HG03097 (cell line): ENCODE results near the gene MLLT1.

Source experiments
- ATAC-seq: cut with Tn5 transposase; IDR thresholded peaks from one replicate; pipeline ENCODE4 v1.9.1; 2021; ENCODE audit not compliant: unreplicated experiment, low FRiP score

MLLT1 gene

DNA sequence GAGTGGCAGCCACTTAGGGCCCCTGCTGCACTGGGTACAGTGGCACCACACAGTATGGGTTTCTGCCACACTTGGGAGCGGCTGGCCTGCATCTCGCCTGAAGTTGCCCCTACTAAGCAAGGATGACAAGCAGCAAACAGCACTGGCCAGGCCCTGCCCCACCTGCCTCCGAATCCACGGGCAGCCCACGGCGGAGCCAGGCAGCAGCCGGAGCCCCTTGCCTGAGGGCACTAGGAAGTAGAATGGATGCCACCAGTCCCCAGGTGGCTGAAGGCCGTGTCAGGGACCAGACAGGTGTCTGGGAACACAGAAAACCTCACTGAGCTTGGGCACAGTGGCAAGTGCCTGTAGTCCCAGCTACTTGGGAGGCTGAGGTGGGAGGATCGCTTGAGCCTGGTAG lies 19.4 kb downstream of the MLLT1 start:
- ATAC-seq = no peak

DNA sequence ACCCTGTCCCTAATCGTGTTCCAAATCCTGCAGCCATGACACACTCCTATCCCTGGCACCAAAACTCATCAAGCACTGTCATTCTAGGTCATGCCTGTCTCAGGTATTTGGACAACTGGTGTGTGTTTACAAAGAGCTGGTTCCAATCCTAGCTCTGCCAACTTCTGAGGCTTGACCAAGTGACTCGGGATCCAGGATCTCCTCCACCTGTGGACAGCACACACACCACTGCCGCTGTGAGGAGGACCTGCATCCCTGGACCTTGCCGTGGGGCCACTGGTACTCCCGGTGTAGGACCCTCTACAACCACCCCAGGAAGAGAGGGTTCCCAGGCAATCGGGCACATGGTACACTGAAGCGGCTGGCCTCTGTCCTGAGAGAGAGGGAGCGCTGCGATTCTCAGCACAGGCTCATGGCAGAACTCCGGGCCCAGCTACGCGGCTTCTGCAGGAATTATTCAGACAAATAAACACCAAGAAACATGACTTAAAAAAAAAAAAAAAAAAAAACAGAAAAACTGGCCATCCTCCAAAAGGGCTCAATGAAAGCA lies 20.4 kb downstream of the MLLT1 start:
- ATAC-seq = no peak

DNA sequence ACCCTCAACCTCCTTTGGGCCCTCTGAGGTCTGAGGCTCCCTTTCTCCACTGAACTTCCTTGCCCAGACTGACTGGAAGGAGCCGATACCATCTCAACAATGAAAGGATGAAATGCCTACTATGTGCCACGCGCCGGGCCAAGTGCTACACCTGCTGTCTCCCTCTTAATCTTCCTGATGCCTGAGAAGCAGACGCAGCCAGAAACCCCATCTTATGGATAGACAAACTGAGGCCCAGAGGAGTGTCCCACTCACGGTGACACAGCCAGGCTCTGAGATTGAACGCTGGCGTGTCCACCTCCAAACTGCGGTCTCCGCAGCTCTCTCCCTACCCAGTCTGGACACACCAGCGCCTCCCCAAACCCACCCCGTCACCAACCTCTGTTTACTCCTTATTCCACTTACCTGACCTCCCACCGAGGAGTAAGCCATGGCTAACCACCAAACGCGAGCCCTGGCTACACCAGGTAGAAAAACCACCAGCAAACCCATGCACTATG lies 20.9 kb downstream of the MLLT1 start:
- ATAC-seq = no peak

DNA sequence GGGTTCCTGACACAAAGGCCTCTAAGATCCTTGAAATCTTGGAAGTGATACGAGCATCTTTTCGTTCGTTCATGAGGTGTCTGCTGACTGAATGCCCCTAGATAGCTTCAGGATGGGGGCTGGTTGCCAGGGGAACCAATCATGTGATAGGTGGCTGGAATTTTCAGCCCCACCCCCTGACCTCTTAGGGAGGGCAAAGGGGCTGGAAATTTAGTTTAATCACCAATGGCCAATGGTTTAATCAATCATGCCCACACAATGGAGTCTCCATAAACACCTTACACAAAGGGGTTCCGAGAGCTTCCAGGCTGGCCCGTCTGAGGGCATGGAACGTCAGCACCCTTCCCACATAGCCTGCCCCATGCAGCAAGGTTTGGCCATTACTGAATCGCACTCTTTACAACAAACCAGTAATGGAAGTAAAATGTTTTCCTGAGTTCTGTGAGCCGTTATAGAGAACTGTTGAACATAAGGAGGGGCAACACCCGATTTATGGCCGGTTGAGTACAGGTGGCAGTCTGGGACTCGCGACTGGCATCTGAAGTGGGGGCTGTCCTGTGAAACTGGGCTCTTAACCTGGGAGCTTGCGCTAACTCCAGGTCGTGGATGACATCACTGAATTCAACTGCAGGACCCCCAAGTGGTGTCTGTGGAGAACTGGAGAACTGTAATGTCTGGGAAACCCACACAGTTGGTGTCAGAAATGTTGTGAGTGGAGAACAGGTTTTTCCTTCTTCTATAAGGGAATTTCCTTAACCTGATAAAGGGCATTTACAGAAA lies 25.6 kb downstream of the MLLT1 start:
- no peak for ATAC-seq

DNA sequence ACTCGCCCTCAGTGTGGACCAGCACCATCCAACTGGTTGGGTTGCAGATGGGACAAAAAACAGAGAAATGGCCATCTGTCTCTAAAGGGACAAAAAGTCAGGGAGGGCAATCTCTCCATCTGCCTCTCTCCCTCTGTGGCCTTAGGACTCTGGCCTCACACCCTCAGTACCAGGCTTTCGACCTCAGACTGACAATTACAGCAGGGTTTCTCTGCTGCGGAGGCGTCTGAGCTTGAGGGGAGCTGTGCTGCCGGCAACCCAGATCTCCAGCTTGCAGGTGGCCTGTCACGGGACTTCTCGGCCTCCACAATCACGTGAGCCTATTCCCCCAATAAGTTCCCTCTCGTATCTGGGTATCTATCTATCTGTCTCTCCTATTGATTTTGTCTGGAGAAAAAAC lies 27.7 kb downstream of the MLLT1 start:
- no peak for ATAC-seq

DNA sequence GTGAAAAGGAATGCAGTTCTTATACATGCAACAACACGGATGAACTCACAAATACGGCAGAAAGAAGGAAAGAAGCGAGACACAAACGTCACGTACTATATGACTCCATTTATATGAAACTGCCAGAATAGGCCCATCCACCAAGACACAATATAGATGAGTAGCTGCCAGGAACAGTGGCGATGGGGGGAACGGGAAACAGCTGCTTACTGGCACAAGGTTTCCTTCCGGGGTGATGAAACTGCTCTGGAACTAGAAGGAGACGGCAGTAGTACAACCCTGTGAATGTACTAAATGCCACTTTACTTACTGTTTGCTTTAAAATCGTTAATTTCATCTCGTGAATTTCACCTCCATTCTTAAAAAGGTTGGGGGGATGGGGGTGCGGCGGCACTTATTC lies 28.9 kb downstream of the MLLT1 start:
- ATAC-seq = no peak

DNA sequence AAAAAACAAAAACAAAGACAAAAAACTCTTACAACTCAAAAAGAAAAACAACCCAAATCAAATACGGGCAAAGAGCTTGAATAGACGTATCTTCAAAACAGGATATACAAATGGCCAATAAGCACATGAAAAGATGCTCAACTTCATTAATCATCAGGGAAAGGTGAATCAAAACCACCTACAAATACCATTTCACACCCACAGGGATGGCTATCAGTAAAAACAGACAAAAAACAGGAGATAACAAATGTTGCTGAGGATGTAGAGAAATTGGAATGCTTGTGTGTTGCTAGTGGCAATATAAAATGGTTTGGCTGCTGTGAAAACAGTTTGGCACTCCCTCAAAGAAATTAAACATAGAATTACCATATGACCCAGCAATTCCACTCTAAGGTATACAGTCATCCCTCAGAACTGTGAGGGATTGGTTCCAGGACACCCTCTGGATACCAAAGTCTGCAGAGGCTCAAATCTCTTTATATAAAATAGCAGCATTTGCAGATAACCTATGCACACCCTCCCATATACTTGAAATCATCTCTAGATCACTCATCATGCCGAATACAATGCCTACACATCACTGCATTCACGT lies 29.7 kb downstream of the MLLT1 start:
- ATAC-seq = no peak

DNA sequence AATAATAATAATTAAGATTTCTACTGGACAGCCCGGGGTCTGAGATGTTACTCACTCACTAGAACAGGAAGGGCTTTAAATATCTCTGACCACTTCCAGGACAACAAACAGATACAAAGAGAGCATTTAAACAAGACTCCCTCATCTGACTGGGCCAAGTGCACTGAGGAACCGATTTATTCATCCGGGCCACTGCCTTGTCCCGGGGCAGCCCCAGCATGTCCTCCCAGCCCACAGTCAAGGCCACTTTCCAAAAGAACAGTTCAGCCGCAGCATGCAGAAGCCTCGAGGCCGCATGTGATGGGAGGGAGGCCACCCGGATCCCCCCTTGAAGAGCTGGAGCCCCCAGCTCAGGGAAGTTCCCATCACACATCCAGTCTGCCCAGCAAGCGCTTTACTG lies 30.5 kb downstream of the MLLT1 start:
- no peak for ATAC-seq

DNA sequence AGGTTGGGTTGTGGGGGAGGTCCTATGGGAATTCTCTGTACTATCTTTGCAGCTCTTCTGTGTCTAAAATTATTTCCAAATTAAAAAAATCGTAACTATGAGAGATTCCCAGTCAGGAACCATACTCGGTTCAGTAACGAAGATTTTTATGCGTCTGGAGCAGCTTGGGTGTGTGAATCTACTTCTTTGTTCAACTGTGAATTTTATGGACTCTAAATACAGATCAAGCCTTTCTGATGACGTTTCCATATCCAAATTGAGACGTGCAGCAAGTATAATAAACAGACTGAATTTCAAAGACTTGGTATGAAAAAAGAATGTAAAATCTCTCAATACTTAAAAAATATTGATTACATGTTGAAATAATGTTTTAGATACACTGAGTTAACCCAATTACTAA lies 30.9 kb downstream of the MLLT1 start:
- no peak for ATAC-seq

DNA sequence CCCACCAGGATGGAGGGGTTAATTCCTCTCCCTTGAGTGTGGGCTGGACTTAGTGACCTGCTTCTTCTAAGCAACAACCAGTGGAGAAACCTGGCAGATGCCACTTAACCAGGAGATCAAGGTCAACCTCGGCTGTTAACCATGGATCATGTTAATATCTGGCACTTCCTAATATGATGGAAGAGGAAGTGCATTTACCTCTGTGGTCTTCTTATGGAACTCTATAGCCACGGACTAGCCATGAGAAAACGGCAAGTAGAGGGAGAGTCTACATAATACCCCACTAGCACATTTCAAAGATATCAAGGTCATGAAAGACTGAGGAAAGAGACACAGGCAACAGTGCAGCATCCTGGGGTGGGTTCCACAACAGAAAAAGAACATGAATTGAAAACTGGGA lies 31.4 kb downstream of the MLLT1 start:
- ATAC-seq = no peak

DNA sequence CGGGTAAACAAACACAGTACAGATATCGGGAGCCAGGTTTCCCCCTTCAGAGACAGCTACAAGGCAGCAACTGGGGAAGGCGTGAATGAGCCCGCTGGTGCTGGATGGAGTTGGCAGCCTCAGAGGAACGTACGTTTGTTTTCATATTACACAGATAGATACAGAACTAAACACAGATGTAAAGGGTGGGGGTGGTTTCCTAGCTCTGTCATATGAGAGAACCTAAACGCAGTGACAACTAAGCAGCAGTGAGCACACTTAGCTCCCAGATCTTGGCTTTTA lies 32.8 kb downstream of the MLLT1 start:
- ATAC-seq = no peak

DNA sequence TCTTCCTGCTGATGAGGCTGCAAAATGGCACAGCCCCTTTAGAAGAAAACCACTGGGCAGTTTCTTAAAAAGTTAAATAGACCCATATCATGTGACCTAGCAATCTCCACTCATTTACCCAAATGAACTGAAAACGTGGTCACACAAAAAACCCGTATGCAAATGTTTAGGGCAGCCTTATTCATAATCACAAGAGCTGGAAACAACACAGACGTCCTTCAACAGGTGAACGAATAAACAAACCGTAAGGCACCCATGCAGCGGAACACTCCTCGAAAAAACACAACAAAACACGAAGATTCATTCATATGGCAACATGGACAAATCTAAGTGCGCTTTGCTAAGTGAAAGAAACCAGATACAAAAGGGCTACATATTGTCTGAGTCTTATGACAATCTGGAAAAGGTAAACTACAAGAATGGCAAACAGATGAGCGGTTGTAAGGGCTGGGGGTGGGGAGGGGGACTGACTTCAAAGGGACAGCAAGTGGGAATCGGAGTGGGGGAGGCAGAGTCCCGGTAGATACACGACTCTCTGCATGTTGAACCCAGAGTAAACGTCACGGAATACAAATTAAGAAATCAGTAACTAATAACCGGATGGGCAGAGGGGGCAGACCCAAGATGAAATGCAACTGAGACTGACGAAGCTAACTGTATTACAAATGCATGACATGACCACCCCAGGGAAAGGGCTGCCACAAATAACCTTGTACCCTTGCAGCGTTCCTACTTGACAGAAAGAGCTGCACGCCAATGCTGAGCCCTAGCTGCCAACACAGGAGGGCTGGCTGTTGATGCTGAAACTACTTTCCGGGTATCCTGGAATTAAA lies 33.4 kb downstream of the MLLT1 start:
- ATAC-seq = no peak

DNA sequence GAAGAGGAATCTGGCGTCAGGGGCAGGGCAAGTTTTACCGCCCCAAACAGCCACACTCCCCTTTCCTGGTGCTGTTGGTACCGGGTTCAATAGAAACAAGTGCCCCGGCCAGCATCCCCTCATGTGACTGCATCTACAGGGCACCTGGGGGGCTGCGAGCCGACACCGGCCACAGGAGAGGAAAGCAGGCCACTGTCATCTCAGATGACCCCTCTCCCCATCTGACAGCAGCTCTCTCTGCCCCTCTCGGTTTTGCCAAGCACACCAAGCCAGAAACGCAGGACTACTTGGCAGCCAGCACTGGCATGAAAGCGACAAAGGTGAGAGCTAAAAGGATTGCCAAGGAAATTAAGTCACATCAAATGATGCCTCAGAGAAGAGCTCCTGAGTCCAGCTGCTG lies 37.1 kb downstream of the MLLT1 start:
- ATAC-seq = no peak

DNA sequence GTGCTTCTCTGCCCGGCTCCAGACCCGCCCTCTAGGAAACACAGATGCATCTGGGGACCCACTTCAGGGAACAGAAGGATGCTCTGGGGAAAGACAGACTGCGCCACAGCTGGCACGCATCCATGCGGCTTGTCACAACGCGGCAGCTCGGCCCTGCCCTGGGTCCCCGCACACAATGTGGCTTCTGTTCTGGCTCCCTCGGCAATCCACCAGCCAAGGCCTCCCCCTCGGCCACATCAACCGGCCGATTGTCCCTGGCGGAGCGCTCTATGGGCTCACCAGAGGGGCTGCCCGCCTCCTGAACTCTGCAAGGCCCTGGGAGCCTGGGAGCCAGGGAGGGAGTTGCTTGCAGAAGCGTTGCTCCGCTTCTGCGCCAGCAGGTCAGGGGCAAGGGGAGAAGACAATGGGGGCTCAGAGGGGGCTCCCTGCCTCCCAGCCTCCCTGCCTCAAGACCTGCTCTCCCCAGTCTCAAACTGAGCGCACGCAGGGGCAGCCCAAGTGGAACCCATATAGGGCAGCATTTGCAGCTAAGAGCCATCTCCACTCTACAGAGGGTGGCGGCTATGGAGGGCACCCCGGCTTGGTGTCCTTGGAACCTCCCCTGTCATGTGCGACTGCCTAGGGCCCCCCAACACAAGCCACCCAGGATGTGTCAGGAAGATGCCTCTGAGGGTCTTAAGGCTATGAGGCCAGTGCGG lies 37.9 kb downstream of the MLLT1 start:
- ATAC-seq = no peak

DNA sequence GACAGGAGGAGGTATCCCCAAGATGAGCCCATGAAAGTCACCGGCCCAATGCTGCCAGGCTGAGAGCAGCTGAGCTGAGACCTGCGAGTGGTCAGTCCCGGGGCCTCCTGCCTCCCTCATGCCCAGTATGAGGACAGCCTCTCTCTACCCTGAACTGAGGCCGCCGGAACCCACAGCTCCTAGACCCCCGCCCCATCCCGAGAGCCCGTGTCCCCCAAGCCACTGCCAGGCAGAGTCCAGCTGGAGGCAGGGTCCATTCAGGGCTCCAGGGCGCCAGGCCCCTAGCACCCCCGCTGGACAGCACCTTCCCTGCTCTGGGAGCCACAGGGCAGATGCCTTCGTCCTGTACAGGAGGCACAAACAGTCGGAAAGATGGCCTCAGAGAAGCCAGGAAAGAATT lies 38.7 kb downstream of the MLLT1 start:
- no peak for ATAC-seq

DNA sequence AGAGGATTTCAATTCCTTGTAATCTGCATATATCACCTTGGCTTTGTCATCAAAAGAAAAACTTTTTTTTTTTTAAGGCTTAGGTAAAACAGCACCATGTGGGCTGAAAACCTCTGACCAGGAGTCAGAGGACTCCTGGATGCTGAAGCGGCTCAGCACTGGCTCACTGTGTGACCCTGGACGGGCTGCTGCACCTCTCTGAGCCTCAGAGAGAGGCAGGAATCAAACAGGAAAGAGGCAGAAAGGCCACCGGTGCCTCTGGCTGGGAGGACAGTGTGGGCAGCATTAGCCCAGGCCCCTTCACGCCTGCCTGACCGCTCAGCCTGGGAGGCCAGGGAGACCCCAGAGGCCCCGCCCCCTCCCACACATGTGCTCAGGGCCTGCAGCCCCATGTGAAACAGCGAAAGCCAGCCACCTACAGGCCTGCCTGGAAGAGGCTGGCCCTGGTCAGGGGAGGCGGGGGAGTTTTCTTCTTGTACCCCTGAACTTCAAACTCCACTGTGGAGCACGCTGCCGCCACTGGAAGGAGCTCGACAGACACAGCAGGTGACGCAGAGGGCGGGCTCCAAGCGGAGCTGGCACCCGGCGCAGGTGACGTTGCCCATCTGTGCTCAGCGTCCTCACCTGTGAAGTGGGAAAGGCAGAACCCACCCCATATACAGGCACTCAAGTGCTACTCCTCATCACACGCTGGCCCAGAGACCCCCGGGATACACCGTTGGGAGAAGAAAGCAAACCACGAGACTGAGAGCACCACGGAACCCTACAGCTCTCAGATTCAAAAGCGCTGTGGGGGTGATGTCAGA lies 39.7 kb downstream of the MLLT1 start:
- no peak for ATAC-seq

DNA sequence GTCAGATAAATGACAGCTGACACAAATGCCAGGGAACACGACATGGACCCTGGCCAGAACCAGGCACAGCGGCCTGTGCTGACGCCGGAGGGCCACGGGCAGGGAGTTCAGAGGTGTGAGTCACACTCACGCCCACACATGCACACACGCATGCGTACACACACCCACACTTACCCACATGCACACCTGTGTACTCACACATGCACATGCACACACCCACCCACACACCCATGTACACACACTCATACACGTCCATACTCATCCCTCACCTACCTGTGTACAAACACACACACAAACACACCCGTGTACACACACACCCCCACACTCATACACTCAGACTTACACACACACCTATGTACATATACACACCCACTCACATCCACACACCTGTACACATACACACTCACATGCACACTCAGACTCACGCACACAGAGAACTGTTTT lies 40.4 kb downstream of the MLLT1 start:
- no peak for ATAC-seq

DNA sequence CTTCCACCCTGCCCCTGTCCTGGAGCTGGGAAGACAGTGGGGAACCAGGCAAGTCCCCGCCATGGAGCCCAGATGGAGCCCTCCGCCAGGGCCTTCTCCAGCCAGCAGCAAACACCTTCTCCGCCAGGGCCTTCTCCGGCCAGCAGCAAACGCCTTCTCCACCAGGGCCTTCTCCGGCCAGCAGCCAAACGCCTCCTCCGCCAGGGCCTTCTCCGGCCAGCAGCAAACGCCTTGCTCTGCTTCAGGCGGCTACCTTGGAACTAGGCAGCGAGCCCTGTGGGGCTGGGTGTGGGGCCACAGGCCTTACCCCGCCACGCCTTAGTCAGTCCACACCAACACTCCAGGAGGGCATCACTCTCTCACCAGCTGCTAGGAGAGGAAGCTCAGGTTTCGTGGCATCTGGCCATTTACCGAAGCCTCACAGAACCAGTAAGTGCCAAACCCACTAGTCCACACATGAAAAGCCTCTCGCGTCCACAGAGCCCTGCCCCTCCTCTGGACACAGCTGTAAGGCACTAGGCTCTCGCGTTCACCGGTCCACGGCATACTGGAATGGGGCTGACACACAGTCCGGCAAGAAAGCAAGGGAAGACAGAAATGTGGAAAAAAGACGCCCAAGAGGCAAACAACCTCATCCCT lies 41.0 kb downstream of the MLLT1 start:
- ATAC-seq = no peak

DNA sequence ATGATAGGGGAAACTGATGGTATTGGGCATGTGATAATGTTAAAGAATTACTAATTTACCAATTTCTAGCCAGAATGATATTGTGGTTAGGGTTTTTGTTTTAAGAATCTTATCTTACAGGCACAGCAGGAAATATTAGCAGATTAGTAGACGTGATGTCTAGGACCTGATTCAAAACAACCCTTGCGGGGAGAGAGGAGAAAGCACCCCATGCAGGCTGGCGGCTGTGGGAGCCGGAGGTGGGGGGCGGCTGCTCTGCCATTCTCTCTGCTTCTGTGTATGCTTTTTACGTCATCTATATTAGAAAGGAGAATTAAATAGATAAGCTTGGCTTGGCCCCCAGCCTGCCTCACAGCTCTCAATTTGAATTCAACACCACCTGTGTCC lies 41.5 kb downstream of the MLLT1 start:
- no peak for ATAC-seq
